HG03103 (cell line): ENCODE measurements around the gene DNAL1.

Source experiments
- ATAC-seq: cut with Tn5 transposase; IDR thresholded peaks from one replicate; pipeline ENCODE4 v1.9.1; 2021; ENCODE audit warnings: low read depth; ENCODE audit not compliant: unreplicated experiment

The DNAL1 gene

DNA sequence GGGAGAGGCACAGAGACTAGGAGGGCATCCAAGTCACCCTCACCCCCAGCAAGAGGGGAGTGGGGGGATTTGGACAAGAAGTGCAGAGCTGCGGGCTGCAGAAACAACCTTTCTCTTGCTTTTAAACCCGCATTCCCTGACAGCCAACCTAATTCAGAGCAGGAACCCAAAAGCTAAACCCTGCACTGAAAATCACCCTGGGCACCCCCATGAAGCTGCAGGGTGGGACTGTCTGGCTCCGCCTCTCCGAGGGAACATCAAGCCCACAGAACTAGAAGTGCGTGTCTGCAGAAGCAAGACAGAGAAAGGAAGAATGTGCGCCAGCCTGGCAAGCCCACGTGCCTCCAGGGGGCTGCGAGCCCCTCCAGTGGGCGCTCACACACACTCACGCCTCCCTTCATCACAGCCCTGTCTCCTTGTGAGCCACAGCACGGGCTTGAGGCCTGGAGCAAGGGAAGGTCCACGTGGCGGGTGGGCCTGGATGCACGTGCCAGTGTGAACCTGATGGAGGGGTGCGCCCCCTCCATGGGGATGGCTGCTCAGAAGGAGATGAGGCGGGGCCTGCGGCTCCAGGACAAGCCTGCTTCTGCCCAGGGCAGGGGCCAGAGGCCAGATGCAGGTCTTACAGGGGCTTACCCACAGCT is 97.2 kb downstream of the DNAL1 start:
- ATAC-seq = no peak

DNA sequence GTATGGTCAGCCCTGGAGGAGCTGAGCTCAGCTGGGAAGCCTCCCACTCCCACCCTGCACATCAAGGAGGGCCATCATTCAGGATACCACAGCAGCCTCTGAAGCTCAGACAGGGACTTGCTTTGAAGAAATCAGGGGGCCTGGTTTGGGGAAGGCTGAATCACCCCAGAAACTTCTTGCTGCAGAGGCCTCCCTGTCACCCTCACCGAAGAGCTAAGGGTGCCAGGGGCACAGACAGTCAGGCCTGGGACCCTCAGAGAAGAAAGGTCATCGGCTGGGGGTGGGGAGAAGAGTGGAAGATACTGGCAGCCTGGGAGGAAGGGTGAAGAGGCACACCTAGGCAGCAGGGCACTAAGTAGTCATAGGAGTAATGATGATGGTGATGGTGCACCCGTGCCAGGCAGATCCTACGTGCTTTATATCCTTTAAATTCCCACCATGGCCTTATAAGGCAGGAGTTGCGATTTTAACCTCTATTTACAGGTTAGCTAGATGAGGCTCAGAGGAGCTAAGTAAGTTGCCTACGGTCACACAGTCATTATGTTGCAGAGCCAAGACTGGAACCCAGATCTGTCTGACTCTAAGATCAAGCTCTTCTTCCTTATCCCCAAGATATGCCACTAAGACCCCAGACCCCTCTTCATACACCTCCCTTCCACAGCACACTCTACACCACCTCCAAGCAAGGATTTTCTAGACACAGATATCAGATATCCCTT is 97.9 kb downstream of the DNAL1 start:
- no peak for ATAC-seq

DNA sequence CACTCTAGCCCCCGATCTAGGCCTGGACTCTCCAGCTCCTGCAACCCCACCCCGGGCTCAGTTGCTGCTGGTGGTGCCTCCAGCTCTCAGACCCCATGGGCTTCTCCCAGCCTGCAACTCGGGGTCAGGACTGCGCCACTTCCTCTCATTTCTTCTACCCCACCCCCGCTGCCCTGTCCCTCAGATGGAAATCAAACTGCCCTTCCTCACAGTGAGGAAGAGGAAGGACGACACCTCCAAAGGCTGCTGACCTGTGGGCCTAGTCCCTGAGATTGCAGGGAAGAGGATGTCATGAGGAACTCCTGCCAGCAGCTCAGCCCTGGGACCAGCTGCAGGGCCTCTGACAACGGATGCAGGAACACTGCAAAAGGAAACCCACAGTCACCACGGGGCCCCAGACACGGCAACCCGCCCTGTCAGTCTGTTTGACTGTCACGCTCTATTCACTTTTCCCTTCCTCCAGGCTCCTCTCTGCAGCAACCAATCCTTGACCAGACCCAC is 98.7 kb downstream of the DNAL1 start:
- ATAC-seq = no peak

DNA sequence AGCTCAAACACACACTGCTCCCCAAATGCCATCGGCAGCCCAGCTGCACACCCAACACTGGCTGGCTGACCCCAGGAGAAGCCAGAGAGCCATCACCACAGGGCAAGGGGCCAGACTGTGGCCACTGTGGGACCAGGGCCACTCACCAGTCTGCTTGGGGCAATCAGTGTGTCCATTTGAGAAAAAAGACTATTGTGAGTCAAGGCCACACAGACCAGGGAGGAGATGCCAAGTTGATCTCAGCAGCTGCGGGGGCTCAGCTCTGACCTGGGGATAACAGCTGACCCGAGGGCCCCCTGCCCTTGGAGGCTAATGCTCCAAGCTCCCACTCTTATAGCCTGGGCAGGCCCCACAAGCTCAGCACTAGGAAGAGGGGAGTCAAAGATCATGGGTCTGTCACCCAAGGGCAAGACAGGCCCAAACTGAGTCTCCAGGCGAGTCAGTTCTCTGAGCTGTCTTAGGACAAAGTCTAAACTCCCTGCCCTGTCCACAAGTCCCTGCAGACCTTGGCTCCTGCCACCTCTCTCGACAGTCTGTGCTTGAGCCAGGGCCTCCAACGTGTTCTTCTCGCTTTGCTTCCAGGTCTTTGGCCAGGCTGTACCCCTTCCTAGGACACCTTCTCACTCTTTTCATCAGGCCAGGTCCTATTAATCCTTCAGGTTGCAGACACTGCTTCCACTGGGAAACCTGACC is 99.5 kb downstream of the DNAL1 start:
- no peak for ATAC-seq

DNA sequence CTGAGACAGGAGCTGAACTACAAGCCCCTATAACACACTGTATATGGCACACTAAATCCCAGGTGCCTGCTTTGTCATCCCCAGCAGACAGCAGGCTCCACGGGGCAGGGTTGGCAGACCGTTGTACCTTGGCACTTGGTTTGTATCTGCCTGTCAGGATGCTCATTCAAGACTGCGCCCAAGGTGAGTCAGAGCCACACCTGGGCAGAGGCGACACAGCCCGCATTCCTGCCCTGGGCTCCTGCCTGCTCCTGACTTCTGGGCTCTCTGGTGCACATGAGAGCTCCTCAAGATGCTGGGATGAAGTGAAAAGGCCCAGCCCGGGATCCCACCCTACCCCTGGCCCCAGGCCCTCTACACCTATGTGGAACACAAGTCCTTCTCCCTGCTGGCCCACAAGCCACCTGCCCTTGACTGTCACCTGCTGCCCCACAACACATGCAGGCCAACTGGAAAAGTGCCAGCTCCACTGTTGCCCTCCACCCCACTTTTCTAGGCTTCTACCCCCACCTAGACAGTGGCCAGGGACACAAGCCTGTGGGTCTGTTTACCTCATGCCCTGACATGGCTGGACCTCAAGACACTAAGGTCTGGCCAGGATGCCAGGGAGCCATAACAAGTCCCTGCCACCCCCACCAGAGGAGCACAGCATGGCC is 100.2 kb downstream of the DNAL1 start:
- ATAC-seq = no peak

DNA sequence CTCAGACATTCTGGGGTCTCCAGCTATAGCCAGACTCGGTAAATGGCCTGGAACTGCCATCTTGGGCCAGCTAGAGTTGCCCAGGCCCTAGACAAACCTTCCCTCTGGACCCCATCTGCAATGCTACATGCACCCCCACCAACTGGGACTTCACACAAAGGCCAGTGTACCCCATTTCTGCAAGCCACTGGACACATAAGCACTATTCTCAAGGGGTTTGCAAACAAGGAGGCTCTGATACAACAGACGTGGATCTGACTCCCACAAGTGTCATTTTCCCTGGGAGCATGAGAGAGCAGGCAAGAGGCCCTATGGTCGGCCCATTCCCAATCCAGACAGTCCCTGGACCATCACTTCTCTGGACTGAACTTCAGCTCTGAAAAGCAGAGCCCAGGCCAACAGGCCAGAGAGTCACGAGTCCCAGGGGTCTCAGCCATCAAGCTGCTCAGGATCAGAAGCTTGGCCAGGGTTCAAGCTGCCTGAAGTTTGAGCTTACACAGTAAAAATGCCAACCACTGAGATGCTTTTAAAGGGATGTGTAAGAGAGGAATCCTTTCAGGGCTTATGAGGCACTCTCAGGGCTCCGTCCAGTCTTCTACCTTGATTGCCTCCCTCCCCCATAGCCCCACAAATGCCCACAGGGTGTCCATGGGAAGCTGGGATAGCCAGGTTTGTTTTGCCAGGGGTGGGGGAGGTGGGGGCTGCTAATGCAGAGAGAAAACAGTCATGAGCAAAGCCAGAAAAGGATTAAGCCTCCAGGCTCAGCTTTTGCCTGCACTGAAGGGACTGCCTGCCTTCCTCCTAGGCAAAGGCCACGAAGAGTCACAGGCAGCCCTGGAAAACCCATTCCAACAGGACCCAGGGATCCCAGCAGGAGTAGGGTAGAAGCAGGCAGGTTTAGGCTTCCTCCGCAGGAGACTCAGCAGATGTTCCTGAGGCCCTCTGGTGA is 101.1 kb downstream of the DNAL1 start:
- ATAC-seq = no peak

DNA sequence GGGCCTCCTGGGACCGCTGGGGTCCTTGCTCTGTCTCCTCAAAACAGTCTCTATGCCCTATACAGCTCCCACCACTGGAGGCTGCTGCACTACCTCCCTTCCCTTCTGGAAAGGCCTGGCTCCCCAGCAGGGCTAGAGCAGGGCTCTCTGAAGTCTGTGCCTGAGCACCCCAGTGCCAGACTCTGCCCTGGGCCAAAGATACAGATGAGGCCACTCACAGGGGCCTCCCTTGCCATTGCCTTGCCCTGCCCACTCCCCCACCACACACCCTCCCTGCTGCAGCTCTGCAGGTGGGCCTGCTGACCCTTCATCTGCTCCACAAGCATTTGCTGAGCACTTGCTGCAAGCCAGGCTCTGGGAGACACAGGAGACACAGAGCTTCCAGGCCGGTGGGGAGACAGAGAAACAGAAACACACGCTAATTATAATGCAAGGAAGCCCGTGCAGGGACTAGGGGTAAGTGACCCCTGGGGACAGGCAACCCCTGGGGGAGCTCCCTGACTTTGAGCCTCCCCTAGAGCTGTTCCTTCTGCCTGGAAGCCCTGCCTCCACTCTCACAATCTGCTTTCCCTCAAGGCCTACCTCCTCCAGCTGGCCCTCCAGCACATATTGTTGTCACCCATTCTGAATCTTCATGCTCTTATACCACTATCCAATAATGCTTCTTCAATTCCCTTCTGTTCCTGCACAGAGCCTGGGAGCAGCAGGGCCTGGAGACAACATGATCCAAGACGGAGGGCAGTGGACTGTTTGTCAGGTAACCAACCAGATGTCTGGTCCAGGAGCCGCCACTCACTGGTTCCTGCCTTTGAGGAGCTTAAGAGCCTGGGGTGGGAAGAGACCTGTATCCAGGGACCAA is 102.0 kb downstream of the DNAL1 start:
- no peak for ATAC-seq

DNA sequence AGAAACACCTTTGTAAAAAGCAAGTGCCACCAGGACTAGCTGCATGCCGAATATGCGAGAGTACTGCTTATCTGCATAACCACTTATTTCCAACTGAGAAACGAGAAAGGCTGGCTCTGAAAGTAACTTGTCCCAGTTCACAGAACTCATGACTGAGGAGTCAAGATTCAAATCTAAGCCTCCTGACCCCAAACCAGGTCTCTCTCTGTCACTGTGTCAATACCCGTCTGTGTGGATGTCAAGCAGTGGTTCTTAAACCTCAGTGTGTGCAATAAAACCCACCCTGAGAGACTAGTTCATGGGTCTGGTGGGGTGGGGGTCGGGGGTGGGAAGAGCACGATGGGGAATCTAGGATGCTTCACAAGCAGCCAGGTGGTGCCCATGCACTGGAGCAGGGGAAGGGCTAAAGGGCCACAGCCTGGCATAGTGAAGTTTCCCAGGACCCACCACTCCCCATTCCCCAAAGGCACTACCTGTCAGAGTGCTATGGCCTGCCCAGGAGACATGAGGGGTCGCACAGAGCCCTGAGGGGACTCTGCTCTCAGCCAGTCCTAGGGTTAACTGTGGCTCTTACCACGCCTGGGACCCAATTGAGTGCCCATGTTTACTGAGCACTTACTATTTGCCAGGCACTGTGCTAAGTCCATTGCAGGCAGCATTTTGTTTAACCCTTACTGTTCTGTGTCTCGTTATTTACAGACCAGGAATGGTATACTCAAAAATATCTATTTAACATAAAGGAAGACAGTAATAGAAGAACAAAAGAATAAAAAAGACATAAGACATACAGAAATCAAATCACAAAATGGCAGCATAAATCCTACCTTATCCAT is 102.8 kb downstream of the DNAL1 start:
- ATAC-seq = no peak

DNA sequence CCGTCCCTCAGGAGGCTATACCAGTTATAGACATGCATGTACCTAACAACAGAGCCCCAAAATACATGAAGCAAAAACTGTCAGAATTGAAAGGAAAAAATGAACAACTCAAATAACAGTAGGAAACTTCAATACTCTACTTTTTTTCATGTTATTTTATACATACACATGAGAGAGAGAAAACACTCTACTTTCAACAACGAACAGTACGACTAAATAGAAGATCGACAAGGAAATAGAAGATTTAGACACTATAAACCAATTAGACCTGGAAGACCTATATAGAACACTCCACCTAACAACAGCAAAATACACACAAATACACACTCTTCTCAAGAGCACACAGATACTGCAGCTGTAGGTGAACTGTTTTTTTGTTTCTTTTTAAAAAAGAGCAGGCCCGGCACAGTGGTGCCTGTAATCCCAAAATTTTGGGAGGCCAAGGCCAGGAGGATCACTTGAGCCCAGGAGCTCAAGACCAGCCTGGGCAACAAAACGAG is 104.1 kb downstream of the DNAL1 start:
- ATAC-seq = no peak

DNA sequence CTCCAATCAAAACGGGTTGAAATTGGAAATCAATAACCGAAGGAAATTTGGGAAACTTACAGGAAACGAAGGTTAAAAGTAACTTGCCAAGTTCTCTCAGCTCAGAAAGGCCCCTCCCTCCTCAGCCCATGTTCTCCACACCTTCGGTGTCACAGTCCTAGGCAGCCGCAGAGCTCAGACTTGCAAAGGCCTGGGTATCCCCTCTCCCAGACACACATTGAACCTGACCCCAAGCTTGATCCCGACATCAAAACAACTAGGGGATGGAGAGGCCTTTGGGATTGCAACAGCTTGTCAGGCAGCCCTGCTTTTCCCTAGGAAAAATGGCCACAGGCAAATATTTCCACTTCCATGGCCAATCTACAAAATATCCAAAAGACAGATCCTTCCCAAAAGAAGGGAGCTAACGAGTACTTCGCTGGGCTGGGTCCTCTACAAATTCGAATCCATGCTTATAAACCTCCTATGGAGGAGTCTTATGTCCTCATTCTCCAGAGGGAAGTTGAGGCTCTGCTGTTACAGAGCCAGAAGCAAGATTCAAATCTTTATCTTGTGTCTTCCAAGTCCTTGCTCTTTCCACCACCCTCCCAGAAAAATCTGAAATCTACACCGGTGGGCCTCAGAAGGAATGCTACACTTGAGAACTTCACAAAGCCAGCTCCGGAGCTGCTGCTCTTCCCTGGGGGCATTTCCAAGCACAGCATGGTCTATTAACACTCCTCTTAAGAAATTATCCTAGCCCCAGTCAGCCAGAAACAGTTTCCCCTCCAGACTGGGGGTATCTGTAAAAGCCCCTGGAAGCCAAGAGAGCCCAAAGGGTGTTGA is 105.1 kb downstream of the DNAL1 start:
- no peak for ATAC-seq

DNA sequence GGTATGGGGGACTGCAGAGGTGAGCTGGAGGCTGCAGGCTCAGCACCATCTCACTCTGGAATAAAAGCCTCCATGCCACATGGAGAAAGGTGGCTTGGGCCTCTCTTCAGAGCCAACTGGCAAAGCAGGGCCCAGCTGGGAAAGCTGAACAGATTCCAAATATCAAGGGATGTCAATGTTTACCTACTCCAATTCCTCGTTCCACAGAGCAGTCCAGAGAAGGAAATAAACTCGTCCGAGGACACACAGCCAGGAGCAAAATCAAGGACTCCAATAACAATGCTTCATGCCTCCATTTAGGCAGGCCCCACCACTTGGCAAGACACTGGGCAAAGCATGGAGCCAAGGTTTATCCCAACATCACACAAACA is 105.7 kb downstream of the DNAL1 start:
- no peak for ATAC-seq

DNA sequence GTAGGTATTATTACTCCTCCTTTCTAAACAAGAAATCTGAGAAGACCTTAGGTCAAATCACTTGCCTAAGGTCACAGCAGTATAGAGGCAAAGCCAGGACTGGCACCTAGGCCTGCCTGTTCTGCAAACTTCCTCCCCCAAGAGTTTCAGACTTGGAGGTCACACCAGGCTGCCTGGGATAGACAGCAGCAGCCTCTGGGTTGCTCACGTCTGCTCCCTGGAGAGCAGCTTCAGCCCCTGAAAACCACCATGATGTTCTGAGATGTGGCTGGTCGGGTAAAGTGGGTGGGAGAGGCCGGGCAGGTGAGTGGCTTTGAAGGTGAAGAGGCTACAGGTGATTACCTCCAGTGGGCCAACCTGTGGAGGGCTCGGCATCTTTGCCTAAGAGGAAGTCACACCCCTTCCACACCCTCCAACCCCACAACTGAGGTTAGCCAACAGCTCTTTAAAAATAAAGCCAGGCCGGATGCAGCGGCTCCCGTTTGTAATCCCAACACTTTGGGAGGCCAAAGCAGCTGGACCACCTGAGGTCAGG is 106.4 kb downstream of the DNAL1 start:
- ATAC-seq = no peak

DNA sequence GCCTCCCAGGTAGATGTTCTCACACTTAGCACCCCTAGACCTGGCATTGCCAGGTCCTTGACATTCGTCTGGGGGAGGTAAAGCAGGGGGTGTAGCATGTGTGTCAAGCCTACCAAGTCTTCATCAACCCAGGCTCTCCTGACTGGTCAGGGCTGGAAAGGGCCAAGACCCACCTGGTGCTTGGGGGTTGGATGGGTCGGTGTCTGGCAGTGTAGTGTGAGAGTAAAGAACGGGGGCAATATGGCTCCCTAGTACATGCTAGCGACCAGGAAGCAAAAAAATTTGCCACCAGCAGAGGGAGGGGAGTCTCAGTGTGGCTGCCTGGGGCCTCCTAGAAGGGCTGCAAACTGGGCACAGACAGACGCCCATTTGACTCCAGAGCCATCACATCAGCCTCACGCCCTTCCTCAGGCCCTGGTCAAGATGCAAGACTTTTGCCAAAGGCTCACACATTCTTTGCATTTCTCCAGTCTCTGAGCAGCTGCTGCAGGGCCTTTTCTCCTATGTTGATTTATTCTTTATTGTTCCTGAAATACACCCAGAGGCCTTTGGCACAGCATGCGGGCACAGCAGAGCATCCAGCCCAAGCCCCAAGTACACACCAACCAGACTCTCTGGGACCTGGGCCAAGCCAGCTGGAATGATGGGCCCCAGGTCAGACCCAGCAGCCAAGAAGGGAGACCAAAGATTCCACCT is 107.7 kb downstream of the DNAL1 start:
- no peak for ATAC-seq
